Right hindlimb (tissue), 1 donor: Measurements from ENCODE around the gene ZNF358.

Experiments used
- DNase-seq: peaks from one replicate; pipeline ENCODE4 v3.0.0-alpha.2; 2018

Gene ZNF358

GRCh38 chr19:7489609-7490044, 26.3 kb upstream of the ZNF358 start:
- DNase-seq: no peak

GRCh38 chr19:7492142-7492541, 23.8 kb upstream of the ZNF358 start:
- DNase-seq: no peak

- DNase-seq: no peak
Observed at GRCh38 chr19:7492558-7492957, 23.3 kb upstream of the ZNF358 start.

GRCh38 chr19:7494416-7495098, 21.3 kb upstream of the ZNF358 start:
- DNase-seq: no peak

GRCh38 chr19:7497292-7497691, 18.6 kb upstream of the ZNF358 start:
- no peak for DNase-seq

- peak; percentile 70 for DNase-seq
Observed at GRCh38 chr19:7500811-7501450, 15.0 kb upstream of the ZNF358 start.

GRCh38 chr19:7502552-7502951, 13.4 kb upstream of the ZNF358 start:
- no peak for DNase-seq

GRCh38 chr19:7504684-7505083, 11.2 kb upstream of the ZNF358 start:
- DNase-seq: no peak

GRCh38 chr19:7505288-7505681, 10.6 kb upstream of the ZNF358 start:
- no peak for DNase-seq

GRCh38 chr19:7505682-7506384, 10.1 kb upstream of the ZNF358 start:
- DNase-seq: no peak

GRCh38 chr19:7506385-7507328, 9.2 kb upstream of the ZNF358 start:
- no peak for DNase-seq

GRCh38 chr19:7507884-7508283, 8.0 kb upstream of the ZNF358 start:
- DNase-seq: peak; percentile 57

- no peak for DNase-seq
Observed at GRCh38 chr19:7509625-7510024, 6.3 kb upstream of the ZNF358 start.

- no peak for DNase-seq
Observed at GRCh38 chr19:7512400-7512851, 3.5 kb upstream of the ZNF358 start.

GRCh38 chr19:7513809-7514642, 1.9 kb upstream of the ZNF358 start:
- DNase-seq: no peak

GRCh38 chr19:7515110-7515644, 726 bp upstream of the ZNF358 start:
- DNase-seq: no peak

- no peak for DNase-seq
Observed at GRCh38 chr19:7516333-7516732, 430 bp downstream of the ZNF358 start.

GRCh38 chr19:7516878-7517277, 975 bp downstream of the ZNF358 start:
- no peak for DNase-seq

GRCh38 chr19:7519361-7520130, 3.6 kb downstream of the ZNF358 start:
- no peak for DNase-seq

GRCh38 chr19:7520131-7521051, 4.5 kb downstream of the ZNF358 start:
- DNase-seq: no peak
